Thyroid gland (tissue), 4 donors: ENCODE data around the gene TMEM132D.

Experiments
- CTCF ChIP-seq, 6 experiments: fragments of 200-600 bp in 3 of 6; fragments of 450-650 bp in 3 of 6; sonication (generic) in 3 of 6; IDR thresholded peaks; one replicate each; pipeline ENCODE4 v1.5.1; 2016 to 2019; ENCODE audit warnings: antibody characterized with exemption in 6 of 6, mild to moderate bottlenecking in 2 of 6, inconsistent platforms in 1 of 6, moderate library complexity in 1 of 6
- POLR2A ChIP-seq, 2 donors: fragments of 450-650 bp; IDR thresholded peaks; one replicate each; pipeline ENCODE4 v1.6.1; 2017; ENCODE audit warnings: antibody characterized with exemption in 2 of 2, mild to moderate bottlenecking in 2 of 2, moderate library complexity in 1 of 2

GRCh38 chr12:129150721-129151120, 753.1 kb downstream of the TMEM132D start:
- TF ChIP-seq CTCF (IDR thresholded peaks at IDR 0.05): no peak
- no peak for TF ChIP-seq POLR2A (IDR thresholded peaks at IDR 0.05)
